GM10248 (cell line): ENCODE data around the gene ASIC2.
"Not testable (repeated sequence)": the region's sequence is repeated elsewhere in the genome, so short reads cannot be mapped to it uniquely, and the experiment has no call there.

Source experiments
- CTCF ChIA-PET: fragments of 300-600 bp; sonication (Branson Sonifier 250); formaldehyde crosslinking; extraction: SDS; loops from one replicate; lab custom pipeline; 2021; ENCODE audit warnings: antibody characterized with exemption; lab: Yijun Ruan, JAX
- POLR2A ChIA-PET: fragments of 350-650 bp; sonication (Branson Sonifier 250); formaldehyde crosslinking; extraction: SDS; loops from one replicate; lab custom pipeline; 2020; ENCODE audit warnings: antibody characterized with exemption; lab: Yijun Ruan, JAX
- DNase-seq: peaks from one replicate; pipeline ENCODE4 v3.0.0; 2012; ENCODE audit errors: extremely low spot score
- TF ChIP-seq, protein P1 (sequence below): IDR thresholded peaks from 2 replicates; pipeline ENCODE4 v1.5.1; 2012; ENCODE audit warnings: mild to moderate bottlenecking, low read depth; ENCODE audit errors: extremely low read depth, missing control alignments, control extremely low read depth

ASIC2 gene

DNA sequence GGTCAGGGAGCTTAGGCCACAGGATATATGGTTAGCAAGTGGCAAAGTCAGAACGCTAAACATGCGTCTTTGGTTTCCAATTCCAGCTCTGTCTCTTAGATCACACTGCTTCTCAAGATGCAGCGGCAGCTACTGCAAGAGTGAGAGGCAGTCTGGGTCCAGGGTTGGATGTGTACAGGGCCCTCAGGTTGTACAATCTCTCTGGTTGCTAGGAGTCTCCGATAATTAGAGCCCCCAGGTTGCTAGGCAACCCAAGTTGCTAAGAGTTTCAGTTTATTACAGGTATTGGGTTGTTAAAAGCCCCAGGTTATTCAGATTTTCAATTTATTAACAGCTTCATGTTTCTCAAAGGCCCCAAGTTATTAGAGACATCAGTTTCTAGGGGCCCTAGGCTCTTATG lies 317.0 kb downstream of the ASIC2 start:
- CTCF ChIA-PET, result interaction anchor here (0.9 to 2.0 kb wide), 3 partner anchors 13 to 22 kb away, joined by 3 to 7 read pairs (median 3); no protein-coding TSS in a partner anchor
- TF ChIP-seq, protein P1, sequence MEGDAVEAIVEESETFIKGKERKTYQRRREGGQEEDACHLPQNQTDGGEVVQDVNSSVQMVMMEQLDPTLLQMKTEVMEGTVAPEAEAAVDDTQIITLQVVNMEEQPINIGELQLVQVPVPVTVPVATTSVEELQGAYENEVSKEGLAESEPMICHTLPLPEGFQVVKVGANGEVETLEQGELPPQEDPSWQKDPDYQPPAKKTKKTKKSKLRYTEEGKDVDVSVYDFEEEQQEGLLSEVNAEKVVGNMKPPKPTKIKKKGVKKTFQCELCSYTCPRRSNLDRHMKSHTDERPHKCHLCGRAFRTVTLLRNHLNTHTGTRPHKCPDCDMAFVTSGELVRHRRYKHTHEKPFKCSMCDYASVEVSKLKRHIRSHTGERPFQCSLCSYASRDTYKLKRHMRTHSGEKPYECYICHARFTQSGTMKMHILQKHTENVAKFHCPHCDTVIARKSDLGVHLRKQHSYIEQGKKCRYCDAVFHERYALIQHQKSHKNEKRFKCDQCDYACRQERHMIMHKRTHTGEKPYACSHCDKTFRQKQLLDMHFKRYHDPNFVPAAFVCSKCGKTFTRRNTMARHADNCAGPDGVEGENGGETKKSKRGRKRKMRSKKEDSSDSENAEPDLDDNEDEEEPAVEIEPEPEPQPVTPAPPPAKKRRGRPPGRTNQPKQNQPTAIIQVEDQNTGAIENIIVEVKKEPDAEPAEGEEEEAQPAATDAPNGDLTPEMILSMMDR, result no peak
- DNase-seq, result no peak
- POLR2A ChIA-PET, result no interaction called here

DNA sequence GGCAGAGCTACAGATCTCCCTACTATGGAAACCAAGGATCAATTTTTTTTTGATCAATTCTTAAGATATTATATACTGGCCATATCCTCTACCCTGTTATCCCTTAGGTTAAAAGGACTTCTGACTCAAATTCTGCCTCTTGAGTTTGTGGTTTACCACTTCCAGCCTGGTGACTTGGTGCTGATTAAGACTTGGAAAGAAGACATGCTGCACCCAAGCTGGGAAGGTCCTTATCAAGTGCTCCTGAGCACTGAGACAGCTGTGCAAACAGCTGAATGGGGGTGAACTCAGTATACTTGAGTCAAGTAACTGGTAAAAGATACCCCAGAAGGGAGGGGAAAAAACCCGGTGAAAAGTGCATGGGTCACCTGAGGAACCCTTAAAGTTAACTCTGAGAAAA lies 321.9 kb downstream of the ASIC2 start:
- CTCF ChIA-PET, result interaction anchor here (0.8 to 1.2 kb wide), 2 partner anchors 9 to 28 kb away, joined by 3 to 4 read pairs; no protein-coding TSS in a partner anchor
- DNase-seq, result no peak
- TF ChIP-seq, protein P1, result no peak
- POLR2A ChIA-PET, result no interaction called here

DNA sequence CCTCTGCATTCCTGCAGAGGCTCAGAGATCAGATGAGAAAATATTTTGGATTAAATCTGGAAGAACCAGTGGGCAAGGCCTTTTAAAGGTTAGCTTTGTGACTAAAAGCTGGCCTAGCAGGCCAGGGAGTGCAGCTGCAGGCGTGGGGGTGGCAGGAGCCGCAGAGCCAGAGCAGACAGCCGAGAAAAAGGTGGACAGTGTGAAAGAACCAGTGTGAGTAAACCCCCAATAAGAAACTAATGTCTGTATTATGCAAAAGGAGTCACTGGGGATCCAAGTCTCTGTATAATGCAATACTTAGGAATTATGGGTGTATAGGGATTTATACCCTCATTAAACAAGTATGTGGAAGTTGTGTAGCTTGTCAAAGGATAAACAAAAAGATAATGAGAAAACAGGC lies 322.8 kb downstream of the ASIC2 start:
- ChIA-PET POLR2A (no interaction called here), CTCF (no interaction called here)
- DNase-seq, result no peak
- TF ChIP-seq, protein P1, result no peak

DNA sequence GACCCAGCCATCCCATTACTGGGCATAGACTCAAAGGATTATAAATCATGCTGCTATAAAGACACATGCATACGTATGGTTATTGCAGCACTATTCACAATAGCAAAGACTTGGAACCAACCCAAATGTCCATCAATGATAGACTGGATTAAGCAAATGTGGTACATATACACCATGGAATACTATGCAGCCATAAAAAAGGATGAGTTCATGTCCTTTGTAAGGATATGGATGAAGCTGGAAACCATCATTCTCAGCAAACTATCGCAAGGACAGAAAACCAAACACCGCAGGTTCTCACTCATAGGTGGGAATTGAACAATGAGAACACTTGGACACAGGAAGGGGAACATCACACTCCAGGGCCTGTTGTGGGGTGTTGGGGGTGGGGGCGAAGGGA lies 323.9 kb downstream of the ASIC2 start:
- POLR2A ChIA-PET, DNase-seq, CTCF ChIA-PET: not testable (repeated sequence)

DNA sequence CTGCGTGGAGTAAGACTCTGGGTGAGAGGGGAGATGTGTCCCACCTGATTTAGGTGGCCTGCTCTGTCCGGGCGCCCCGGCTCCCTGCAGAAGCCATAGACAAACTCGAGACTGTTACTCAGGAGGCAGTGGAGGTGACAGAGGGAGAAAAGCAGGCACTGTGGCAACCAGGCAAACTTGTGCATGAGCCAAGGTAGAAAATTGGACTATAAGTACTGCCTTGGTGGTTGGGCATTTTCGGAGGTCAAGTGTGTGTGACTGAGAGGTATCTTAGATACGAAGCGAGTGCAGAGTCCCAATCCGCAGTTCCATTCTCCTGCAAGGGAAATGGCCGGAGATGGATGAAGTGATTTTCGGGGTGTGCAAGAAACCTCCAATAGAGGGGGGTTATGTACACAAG lies 328.6 kb downstream of the ASIC2 start:
- no peak for DNase-seq
- ChIA-PET POLR2A (no interaction called here), CTCF (no interaction called here)
- TF ChIP-seq, protein P1, result no peak
